GM12878 (cell line): ENCODE data around the gene MRPS16. TPM values are rescaled to one million over a fixed set of nuclear protein-coding genes. Genes with fewer than 3 reads are reported as not detected.

Experiments used
- CHD2 ChIP-seq: IDR thresholded peaks from 2 replicates; pipeline ENCODE4 v1.6.1; 2011; ENCODE audit warnings: low read depth, low read length, improper control_type of control experiment, borderline replicate concordance
- CREB1 ChIP-seq: IDR thresholded peaks from 2 replicates; pipeline ENCODE4 v1.6.1; 2012; ENCODE audit warnings: low read depth, mild to moderate bottlenecking, inconsistent platforms
- DPF2 ChIP-seq: fragments of 450-650 bp; IDR thresholded peaks from 2 replicates; pipeline ENCODE4 v1.6.1; 2017; ENCODE audit warnings: mild to moderate bottlenecking
- ETV6 ChIP-seq, 2 experiments: fragments of 450-650 bp in 1 of 2; IDR thresholded peaks in 1 of 2; conservative IDR thresholded peaks in 1 of 2; 2 replicates each; pipeline ENCODE4 v1.6.1; 2014; ENCODE audit warnings: antibody characterized with exemption in 1 of 2, borderline replicate concordance in 1 of 2, low read depth in 1 of 2, mild to moderate bottlenecking in 1 of 2, moderate library complexity in 1 of 2
- LARP7 ChIP-seq: fragments of 450-650 bp; IDR thresholded peaks from 2 replicates; pipeline ENCODE4 v1.6.1; 2017; ENCODE audit warnings: mild to moderate bottlenecking
- MXI1 ChIP-seq: fragments of 150-350 bp; IDR thresholded peaks from 2 replicates; pipeline ENCODE4 v1.6.1; 2011; ENCODE audit warnings: low read depth, mild to moderate bottlenecking, inconsistent platforms, low read length, improper control_type of control experiment
- MYC ChIP-seq: IDR thresholded peaks from 2 replicates; pipeline ENCODE4 v1.6.1; 2011; ENCODE audit warnings: mild to moderate bottlenecking, low read length, moderate library complexity, inconsistent platforms; ENCODE audit not compliant: insufficient read depth, insufficient replicate concordance, insufficient read length, severe bottlenecking
- PAX5 ChIP-seq: IDR thresholded peaks from 2 replicates; pipeline ENCODE4 v1.6.1; 2011; ENCODE audit warnings: low read depth, low read length, borderline replicate concordance
- POLR2A ChIP-seq: IDR thresholded peaks from 2 replicates; pipeline ENCODE4 v1.6.1; 2011; ENCODE audit warnings: low read depth, mild to moderate bottlenecking, low read length
- RB1 ChIP-seq: fragments of 450-650 bp; formaldehyde crosslinking; IDR thresholded peaks from 2 replicates; pipeline ENCODE4 v1.6.1; 2017; ENCODE audit warnings: mild to moderate bottlenecking, borderline replicate concordance
- TARDBP ChIP-seq: IDR thresholded peaks from 2 replicates; pipeline ENCODE4 v1.6.1; 2016; ENCODE audit warnings: borderline replicate concordance
- YY1 ChIP-seq: IDR thresholded peaks from 2 replicates; pipeline ENCODE4 v1.6.1; 2011; ENCODE audit warnings: low read depth, mild to moderate bottlenecking, low read length
- ZNF207 ChIP-seq: fragments of 450-650 bp; IDR thresholded peaks from 2 replicates; pipeline ENCODE4 v1.6.1; 2014; ENCODE audit warnings: antibody characterized with exemption, mild to moderate bottlenecking, borderline replicate concordance
- ZNF622 ChIP-seq: fragments of 450-650 bp; IDR thresholded peaks from 2 replicates; pipeline ENCODE4 v1.6.1; 2017; ENCODE audit warnings: mild to moderate bottlenecking, inconsistent platforms
- polyA plus RNA-seq, 11 experiments: library from polyadenylated mRNA; depleted of rRNA in 4 of 11; unstranded in 6 of 11; stranded (reverse) in 5 of 11; fragments of >200 nt; fragmentation: Nextera tagmentation in 4 of 11; fragmentation: Illumina TruSeq in 1 of 11; extraction: Ambion mirVana in 4 of 11; extraction: Trizol in 1 of 11; gene quantifications; 1 replicate in 1 of 11; 2 replicates in 10 of 11; pipeline versions ENCODE4 v1.2.1 to v1.2.3, GENCODE V29; 2011 to 2016; ENCODE audit warnings: inconsistent platforms in 2 of 11, missing spikeins in 2 of 11, low read depth in 1 of 11
- total RNA-seq, 4 experiments: library from RNA; depleted of rRNA in 3 of 4; stranded (reverse); fragments of >200 nt in 3 of 4; fragmentation: Illumina TruSeq in 1 of 4; extraction: Trizol in 1 of 4; gene quantifications; 2 replicates each; pipeline versions ENCODE4 v1.2.1 to v1.2.3, GENCODE V29; 2013 to 2021
- TF ChIP-seq, protein P1 (sequence below): IDR thresholded peaks from 2 replicates; pipeline ENCODE4 v1.6.1; 2011; ENCODE audit warnings: borderline replicate concordance, low read depth, mild to moderate bottlenecking, moderate library complexity, low read length; ENCODE audit not compliant: insufficient read depth, poor library complexity, severe bottlenecking
- TF ChIP-seq, protein P2 (sequence below): fragments of 450-650 bp; IDR thresholded peaks from 2 replicates; pipeline ENCODE4 v1.6.1; 2017; ENCODE audit warnings: low read depth, mild to moderate bottlenecking, moderate library complexity
- TF ChIP-seq, protein P3 (sequence below): IDR thresholded peaks from 2 replicates; pipeline ENCODE4 v1.6.1; 2012; ENCODE audit warnings: low read depth, low read length, improper control_type of control experiment
- TF ChIP-seq, protein P4 (sequence below): fragments of 450-650 bp; formaldehyde crosslinking; IDR thresholded peaks from 2 replicates; pipeline ENCODE4 v1.4.0; 2022; ENCODE audit warnings: mild to moderate bottlenecking, moderate library complexity
- TF ChIP-seq, protein P5 (sequence below): IDR thresholded peaks from 2 replicates; pipeline ENCODE4 v1.6.1; 2011; ENCODE audit warnings: mild to moderate bottlenecking, low read depth, low read length, moderate library complexity; ENCODE audit not compliant: insufficient replicate concordance

The MRPS16 gene
- total and polyA plus RNA-seq, 10 of the 15 experiments (the other 5 are each of a cell fraction or from before 2014, with no cell fraction given): 43.4 to 285 (median 103) TPM

DNA sequence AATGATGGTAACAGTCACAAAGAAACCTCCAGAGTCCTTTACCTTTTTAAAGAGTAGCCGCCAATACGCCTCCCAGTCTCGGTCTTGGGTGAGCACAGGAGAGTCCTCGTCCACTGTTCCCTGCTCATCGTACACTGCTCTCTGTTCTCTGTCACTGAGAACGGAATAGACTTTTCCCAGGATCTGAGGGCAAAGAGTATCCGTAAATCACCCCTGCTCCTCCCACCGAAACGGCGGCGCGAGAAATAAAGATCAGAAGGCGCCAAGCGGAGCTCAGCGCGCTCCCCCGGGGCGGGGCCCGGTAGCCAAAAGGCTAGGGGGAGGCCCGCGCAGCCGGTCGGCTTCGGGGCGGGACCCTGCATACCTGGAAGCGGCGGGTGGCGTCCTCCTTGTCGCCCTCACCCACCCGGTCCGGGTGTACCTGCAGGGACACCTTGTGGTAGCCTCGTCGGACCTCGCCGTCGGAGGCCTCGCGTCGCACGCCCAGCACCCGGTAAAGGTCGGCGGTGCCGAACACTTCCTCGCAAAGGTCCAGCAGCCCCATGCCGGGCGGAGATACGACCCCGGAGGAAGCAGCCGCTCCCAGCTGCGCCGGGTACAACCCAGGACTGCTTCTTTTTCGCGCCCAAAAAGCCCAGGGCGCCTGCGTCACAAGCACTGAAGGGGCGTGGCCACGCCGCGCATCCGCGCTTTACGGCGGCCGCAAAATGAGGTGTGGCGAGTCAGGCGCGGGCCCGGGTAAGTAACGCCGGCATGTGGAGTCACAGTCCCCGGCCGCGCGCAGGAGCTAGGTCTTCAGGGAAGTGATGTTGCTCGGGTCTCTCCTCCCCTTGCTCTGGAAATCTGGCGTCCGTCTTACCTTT lies 5.6 kb downstream of the MRPS16 start, which contains the start of gene DNAJC9 (continued):
- TF ChIP-seq, protein P1, sequence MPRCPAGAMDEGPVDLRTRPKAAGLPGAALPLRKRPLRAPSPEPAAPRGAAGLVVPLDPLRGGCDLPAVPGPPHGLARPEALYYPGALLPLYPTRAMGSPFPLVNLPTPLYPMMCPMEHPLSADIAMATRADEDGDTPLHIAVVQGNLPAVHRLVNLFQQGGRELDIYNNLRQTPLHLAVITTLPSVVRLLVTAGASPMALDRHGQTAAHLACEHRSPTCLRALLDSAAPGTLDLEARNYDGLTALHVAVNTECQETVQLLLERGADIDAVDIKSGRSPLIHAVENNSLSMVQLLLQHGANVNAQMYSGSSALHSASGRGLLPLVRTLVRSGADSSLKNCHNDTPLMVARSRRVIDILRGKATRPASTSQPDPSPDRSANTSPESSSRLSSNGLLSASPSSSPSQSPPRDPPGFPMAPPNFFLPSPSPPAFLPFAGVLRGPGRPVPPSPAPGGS: peak; percentile 78
- TF ChIP-seq ZNF622: no peak
- TF ChIP-seq, protein P2, sequence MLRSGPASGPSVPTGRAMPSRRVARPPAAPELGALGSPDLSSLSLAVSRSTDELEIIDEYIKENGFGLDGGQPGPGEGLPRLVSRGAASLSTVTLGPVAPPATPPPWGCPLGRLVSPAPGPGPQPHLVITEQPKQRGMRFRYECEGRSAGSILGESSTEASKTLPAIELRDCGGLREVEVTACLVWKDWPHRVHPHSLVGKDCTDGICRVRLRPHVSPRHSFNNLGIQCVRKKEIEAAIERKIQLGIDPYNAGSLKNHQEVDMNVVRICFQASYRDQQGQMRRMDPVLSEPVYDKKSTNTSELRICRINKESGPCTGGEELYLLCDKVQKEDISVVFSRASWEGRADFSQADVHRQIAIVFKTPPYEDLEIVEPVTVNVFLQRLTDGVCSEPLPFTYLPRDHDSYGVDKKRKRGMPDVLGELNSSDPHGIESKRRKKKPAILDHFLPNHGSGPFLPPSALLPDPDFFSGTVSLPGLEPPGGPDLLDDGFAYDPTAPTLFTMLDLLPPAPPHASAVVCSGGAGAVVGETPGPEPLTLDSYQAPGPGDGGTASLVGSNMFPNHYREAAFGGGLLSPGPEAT: peak; percentile 86
- peak; percentile 98 for TF ChIP-seq POLR2A
- TF ChIP-seq PAX5: peak; percentile 13; the same call in 1 of the 2 replicates
- TF ChIP-seq CREB1: peak; percentile 88
- TF ChIP-seq, protein P3, sequence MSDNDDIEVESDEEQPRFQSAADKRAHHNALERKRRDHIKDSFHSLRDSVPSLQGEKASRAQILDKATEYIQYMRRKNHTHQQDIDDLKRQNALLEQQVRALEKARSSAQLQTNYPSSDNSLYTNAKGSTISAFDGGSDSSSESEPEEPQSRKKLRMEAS: peak; percentile 76
- peak; percentile 99 for TF ChIP-seq MXI1
- no peak for TF ChIP-seq ETV6 (conservative IDR thresholded peaks at IDR 0.05 in 1 of 2, IDR thresholded peaks at IDR 0.05 in 1 of 2; ENCODE audit: borderline replicate concordance in 1 of 2, low read depth in 1 of 2)
- TF ChIP-seq YY1: peak; percentile 39
- peak; percentile 99 for TF ChIP-seq RB1
- peak; percentile 61 for TF ChIP-seq CHD2
- TF ChIP-seq DPF2: peak; percentile 78
- TF ChIP-seq, protein P4, sequence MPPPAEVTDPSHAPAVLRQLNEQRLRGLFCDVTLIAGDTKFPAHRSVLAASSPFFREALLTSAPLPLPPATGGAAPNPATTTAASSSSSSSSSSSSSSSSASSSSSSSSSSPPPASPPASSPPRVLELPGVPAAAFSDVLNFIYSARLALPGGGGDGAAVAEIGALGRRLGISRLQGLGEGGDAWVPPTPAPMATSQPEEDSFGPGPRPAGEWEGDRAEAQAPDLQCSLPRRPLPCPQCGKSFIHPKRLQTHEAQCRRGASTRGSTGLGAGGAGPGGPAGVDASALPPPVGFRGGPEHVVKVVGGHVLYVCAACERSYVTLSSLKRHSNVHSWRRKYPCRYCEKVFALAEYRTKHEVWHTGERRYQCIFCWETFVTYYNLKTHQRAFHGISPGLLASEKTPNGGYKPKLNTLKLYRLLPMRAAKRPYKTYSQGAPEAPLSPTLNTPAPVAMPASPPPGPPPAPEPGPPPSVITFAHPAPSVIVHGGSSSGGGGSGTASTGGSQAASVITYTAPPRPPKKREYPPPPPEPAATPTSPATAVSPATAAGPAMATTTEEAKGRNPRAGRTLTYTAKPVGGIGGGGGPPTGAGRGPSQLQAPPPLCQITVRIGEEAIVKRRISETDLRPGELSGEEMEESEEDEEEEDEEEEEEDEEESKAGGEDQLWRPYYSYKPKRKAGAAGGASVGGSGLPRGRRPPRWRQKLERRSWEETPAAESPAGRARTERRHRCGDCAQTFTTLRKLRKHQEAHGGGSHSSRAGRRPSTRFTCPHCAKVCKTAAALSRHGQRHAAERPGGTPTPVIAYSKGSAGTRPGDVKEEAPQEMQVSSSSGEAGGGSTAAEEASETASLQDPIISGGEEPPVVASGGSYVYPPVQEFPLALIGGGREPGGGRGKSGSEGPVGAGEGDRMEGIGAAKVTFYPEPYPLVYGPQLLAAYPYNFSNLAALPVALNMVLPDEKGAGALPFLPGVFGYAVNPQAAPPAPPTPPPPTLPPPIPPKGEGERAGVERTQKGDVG: 0 out of 2 replicates have a peak, but pooled peaks have one; percentile 24
- TF ChIP-seq LARP7: peak; percentile 96
- peak; percentile 91 for TF ChIP-seq MYC
- TF ChIP-seq TARDBP: no peak
- peak; percentile 47; the same call in 1 of the 2 replicates for TF ChIP-seq ZNF207
- TF ChIP-seq, protein P5, sequence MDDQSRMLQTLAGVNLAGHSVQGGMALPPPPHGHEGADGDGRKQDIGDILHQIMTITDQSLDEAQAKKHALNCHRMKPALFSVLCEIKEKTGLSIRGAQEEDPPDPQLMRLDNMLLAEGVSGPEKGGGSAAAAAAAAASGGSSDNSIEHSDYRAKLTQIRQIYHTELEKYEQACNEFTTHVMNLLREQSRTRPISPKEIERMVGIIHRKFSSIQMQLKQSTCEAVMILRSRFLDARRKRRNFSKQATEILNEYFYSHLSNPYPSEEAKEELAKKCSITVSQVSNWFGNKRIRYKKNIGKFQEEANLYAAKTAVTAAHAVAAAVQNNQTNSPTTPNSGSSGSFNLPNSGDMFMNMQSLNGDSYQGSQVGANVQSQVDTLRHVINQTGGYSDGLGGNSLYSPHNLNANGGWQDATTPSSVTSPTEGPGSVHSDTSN: no peak
